Neural cell (in vitro differentiated cells): ENCODE measurements around the gene DOCK9.

Experiments
- CTCF ChIP-seq: fragments of 450-650 bp; IDR thresholded peaks from 2 replicates; pipeline ENCODE4 v1.5.1; 2014; ENCODE audit warnings: antibody characterized with exemption, mild to moderate bottlenecking, moderate library complexity; ENCODE audit not compliant: poor library complexity, severe bottlenecking
- EP300 ChIP-seq: fragments of 450-650 bp; conservative IDR thresholded peaks from 2 replicates; pipeline ENCODE4 v1.6.1; 2014; ENCODE audit warnings: antibody characterized with exemption, mild to moderate bottlenecking, moderate library complexity; ENCODE audit not compliant: poor library complexity, severe bottlenecking
- EZH2 ChIP-seq: fragments of 200-600, 300-800 bp; shearing (Covaris generic), sonication (generic); IDR thresholded peaks from 2 replicates; pipeline ENCODE4 v1.6.1; 2014; ENCODE audit warnings: antibody characterized with exemption, low read length, borderline replicate concordance, mild to moderate bottlenecking; ENCODE audit not compliant: insufficient read depth, poor library complexity, severe bottlenecking
- MXI1 ChIP-seq: fragments of 450-650 bp; conservative IDR thresholded peaks from 2 replicates; pipeline ENCODE4 v1.6.1; 2014; ENCODE audit warnings: antibody characterized with exemption, mild to moderate bottlenecking; ENCODE audit not compliant: poor library complexity, severe bottlenecking
- POLR2AphosphoS5 ChIP-seq: IDR thresholded peaks from 2 replicates; pipeline ENCODE4 v1.6.1; 2012
- REST ChIP-seq: IDR thresholded peaks from 2 replicates; pipeline ENCODE4 v1.6.1; 2012; ENCODE audit warnings: borderline replicate concordance

DNA sequence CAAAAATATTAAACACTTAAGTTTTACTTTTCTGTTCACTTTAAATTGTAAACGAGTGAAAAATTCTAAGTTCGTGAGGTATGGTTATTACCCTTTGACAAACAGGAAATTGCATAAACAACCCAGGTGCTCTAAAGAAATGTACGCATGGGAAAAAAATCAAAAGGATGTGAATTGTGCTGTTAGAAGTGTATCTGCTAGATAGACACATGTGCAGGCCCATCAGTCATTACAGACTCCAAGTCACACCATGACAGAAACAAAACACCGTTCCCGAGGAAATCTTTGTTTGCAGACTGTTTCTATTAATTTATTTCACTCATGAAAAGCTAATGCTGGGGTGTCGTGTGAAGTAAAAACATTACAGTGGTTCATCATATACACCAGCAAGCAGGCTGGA is 17.0 kb upstream of the DOCK9 start:
- TF ChIP-seq EP300, result no peak
- no peak for TF ChIP-seq CTCF
- no peak for TF ChIP-seq EZH2
- TF ChIP-seq POLR2AphosphoS5, result no peak
- TF ChIP-seq REST, result no peak
- no peak for TF ChIP-seq MXI1
